ENCODE measurements around the gene FAM216A. TPM values are rescaled to one million over a fixed set of nuclear protein-coding genes. Genes with fewer than 3 reads are reported as not detected.

The FAM216A gene
- total and polyA plus RNA-seq, 2 of the 4 experiments (the other 2 are of a cell fraction) = 14.0 to 31.1 TPM

DNA sequence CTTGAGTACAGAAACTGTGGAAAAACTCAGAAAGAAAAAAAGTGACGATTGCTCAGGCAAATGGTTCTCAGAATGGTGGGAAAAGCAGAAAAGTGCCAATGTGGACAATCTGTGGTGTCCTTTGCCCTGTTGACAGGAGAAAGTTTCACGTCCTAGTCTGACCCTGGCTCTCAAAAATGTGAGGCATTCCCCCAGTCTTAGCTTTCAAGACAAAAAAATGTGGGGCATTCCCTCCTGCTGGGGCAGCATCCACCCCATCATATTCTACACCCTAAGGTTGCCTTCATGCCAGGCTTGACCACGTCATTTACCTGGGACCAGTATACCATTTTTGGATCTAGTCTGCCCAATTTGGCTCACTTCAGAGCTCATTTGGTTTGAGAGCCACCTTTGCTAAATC is 44.4 kb upstream of the FAM216A start:
- Histone ChIP-seq H3K56ac (ENCODE audit: extremely low read depth, insufficient read depth, low read length) (no peak overlapping the region), H3K79me1 (ENCODE audit: low read depth in 1 of 2, low read length in 2 of 2) (no peaks in the 10 kb centered on the region), H3K9me1 (ENCODE audit: insufficient read depth, low read length) (no peaks in the 10 kb centered on the region), H3K27ac (ENCODE audit: insufficient read depth, low read length) (no peak overlapping the region), H3K9me3 (ENCODE audit: control insufficient read depth, insufficient read depth, low read length) (no peaks in the 10 kb centered on the region), H3K9ac (ENCODE audit: low read depth, low read length) (no peak overlapping the region), H3K18ac (ENCODE audit: low read depth, low read length) (no peak overlapping the region), H3K4me2 (ENCODE audit: low read depth, low read length) (no peak overlapping the region), H3K4ac (ENCODE audit: low read depth, low read length) (no peak overlapping the region), H4K8ac (ENCODE audit: low read depth in 2 of 2, low read length in 2 of 2) (no peak overlapping the region), H4K91ac (ENCODE audit: insufficient read depth, low read depth, low read length) (no peak overlapping the region; the same call in 1 of the 2 replicates), H4K20me1 (ENCODE audit: insufficient read depth, low read length) (no peaks in the 10 kb centered on the region), H2BK120ac (ENCODE audit: low read depth, low read length) (no peak overlapping the region), H2AK5ac (ENCODE audit: low read depth, low read length) (no peak overlapping the region), H3K14ac (replicated peaks; ENCODE audit: low read depth, low read length) (no peak overlapping the region), H3K36me3 (ENCODE audit: control insufficient read depth, insufficient read depth, low read length) (no peaks in the 10 kb centered on the region), H2BK5ac (ENCODE audit: low read depth, low read length, poor library complexity, severe bottlenecking) (no peak overlapping the region), H2AFZ (replicated peaks; ENCODE audit: low read length, poor library complexity) (no peak overlapping the region), H2BK15ac (ENCODE audit: low read depth, low read length) (no peak overlapping the region), H2AK9ac (replicated peaks; ENCODE audit: low read depth, low read length, poor library complexity) (no peak overlapping the region), H4K5ac (ENCODE audit: low read depth, low read length) (no peak overlapping the region), H3K23ac (ENCODE audit: low read depth, low read length) (no peak overlapping the region), H2BK20ac (ENCODE audit: low read depth, low read length) (no peak overlapping the region), H3K4me3 (ENCODE audit: insufficient read depth, low read depth, low read length) (no peak overlapping the region), H3K27me3 (ENCODE audit: control insufficient read depth, insufficient read depth, low read length) (no peaks in the 10 kb centered on the region), H3K4me1 (ENCODE audit: control insufficient read depth, insufficient read depth, low read length) (0 out of 2 replicates have a peak, but pooled peaks cover 2% of the 10 kb centered on the region)
- peak; percentile 56 for ATAC-seq (ENCODE audit: low read depth)
- dilution Hi-C loops (cut with HindIII; ENCODE audit: low sequenced_read_pairs, unreplicated experiment) = no loop called here
- no peak for TF ChIP-seq CHD1 (IDR thresholded peaks at IDR 0.05; ENCODE audit: low read depth, low read length)
- no peak for TF ChIP-seq RAD21 (IDR thresholded peaks at IDR 0.05; ENCODE audit: low read length)
- no peak for TF ChIP-seq BHLHE40 (IDR thresholded peaks at IDR 0.05; ENCODE audit: low read depth, low read length)
- WGBS, 2 experiments (ENCODE audit: extremely low coverage in 2 of 2, insufficient read length in 1 of 2) = 83% methylated on average over 1 of the region's 3 CpGs; no CpG with 5 or more reads in 1 of the 2 experiments
- POLR2A ChIA-PET (ENCODE audit: unreplicated experiment) = no interaction called here
- in situ Hi-C loops (cut with MboI; ENCODE audit: low sequenced_read_pairs) = loop anchor here (5.0 kb wide), 1 partner anchor 332 kb away; no protein-coding TSS in a partner anchor
- intact Hi-C loops (cut with micrococcal nuclease) = no loop called here
- BruUV-seq (replicated peaks) = no TSS peak
- CTCF ChIA-PET = interaction anchor here (0.5 to 0.6 kb wide), 2 partner anchors 325 to 406 kb away, joined by 3 read pairs; no protein-coding TSS in a partner anchor
- no peak for DNase-seq

Measured in IMR-90 (cell line).